Skeletal muscle tissue (tissue), 4 donors: ENCODE data around the gene A1CF. TPM values are rescaled to one million over a fixed set of nuclear protein-coding genes. Genes with fewer than 3 reads are reported as not detected.
"Not testable (repeated sequence)": the region's sequence is repeated elsewhere in the genome, so short reads cannot be mapped to it uniquely, and the experiment has no call there.

Experiments used
- H3K27ac ChIP-seq: one replicate; pipeline ENCODE4 v1.7.0; 2013; ENCODE audit warnings: mild to moderate bottlenecking, low read depth, low read length, inconsistent platforms
- H3K27me3 ChIP-seq, 3 donors: one replicate each; pipeline ENCODE4 v1.7.0; 2013; ENCODE audit warnings: low read length in 3 of 3; ENCODE audit not compliant: control insufficient read depth in 3 of 3, insufficient read depth in 3 of 3
- H3K36me3 ChIP-seq, 3 donors: one replicate each; pipeline ENCODE4 v1.7.0; 2013; ENCODE audit warnings: low read length in 3 of 3; ENCODE audit not compliant: control insufficient read depth in 3 of 3, insufficient read depth in 3 of 3
- H3K4me1 ChIP-seq, 3 donors: one replicate each; pipeline ENCODE4 v1.7.0; 2013; ENCODE audit warnings: low read length in 3 of 3, mild to moderate bottlenecking in 3 of 3; ENCODE audit not compliant: control insufficient read depth in 3 of 3, insufficient read depth in 3 of 3
- H3K4me3 ChIP-seq, 3 donors: one replicate each; pipeline ENCODE4 v1.7.0; 2013; ENCODE audit warnings: low read length in 3 of 3
- H3K9ac ChIP-seq, 3 donors: one replicate each; pipeline ENCODE4 v1.7.0; 2013; ENCODE audit warnings: low read length in 3 of 3, mild to moderate bottlenecking in 3 of 3, moderate library complexity in 2 of 3, low read depth in 1 of 3
- H3K9me3 ChIP-seq, 3 donors: one replicate each; pipeline ENCODE4 v1.7.0; 2013; ENCODE audit warnings: low read length in 3 of 3; ENCODE audit not compliant: control insufficient read depth in 3 of 3
- total RNA-seq: library from RNA; depleted of rRNA; stranded (reverse); fragments of >200 nt; gene quantifications from one replicate; pipeline ENCODE4 v1.2.3, GENCODE V29; 2014
- donor health status: Osteomylitis.

A1CF gene
- total RNA-seq, 1 donor from 2014 or later, result not detected

DNA sequence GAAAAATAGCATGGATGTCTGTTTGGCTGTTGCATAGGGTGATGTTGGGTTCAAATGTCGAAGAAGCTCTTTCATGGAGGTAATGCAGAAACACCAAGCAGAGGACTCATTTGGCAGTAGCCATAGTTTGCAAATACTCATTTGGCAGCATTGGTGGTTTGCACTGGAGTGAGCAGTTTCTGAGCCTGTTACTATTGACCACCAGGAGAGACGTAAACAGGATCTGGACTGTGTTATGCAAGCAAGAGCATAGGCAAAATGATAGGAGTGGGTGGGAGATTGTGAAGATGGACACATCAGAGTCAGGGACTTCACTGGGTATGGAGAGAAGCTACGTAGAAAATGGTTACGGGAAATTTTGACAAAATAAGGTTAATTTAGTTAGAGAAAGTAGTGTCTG is 22.9 kb upstream of the A1CF start:
- Histone ChIP-seq H3K9me3 (no peaks in the 10 kb centered on the region), H3K9ac (no peak overlapping the region), H3K27ac (no peak overlapping the region), H3K27me3 (no peaks in the 10 kb centered on the region), H3K4me1 (no peaks in the 10 kb centered on the region), H3K36me3 (no peaks in the 10 kb centered on the region), H3K4me3 (no peak overlapping the region)

DNA sequence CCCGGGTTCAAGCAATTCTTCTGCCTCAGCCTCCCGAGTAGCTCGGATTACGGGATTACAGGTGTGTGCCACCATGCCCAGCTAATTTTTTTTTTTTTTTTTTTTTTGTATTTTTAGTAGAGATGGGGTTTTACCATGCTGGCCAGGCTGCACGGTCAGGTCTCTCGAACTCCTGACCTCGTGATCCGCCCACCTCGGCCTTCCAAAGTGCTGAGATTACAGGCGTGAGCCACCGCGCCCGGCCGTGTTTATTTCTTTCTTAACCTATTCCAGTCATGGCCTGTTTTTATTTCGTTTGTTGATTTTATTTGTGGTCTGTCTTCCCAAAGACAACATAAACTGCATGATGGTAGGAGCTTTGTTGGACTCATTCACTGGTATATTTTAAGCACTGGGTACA is 20.4 kb upstream of the A1CF start:
- not testable (repeated sequence) for H3K9me3 ChIP-seq, H3K9ac ChIP-seq, H3K4me1 ChIP-seq, H3K36me3 ChIP-seq, H3K27ac ChIP-seq, H3K4me3 ChIP-seq, H3K27me3 ChIP-seq

DNA sequence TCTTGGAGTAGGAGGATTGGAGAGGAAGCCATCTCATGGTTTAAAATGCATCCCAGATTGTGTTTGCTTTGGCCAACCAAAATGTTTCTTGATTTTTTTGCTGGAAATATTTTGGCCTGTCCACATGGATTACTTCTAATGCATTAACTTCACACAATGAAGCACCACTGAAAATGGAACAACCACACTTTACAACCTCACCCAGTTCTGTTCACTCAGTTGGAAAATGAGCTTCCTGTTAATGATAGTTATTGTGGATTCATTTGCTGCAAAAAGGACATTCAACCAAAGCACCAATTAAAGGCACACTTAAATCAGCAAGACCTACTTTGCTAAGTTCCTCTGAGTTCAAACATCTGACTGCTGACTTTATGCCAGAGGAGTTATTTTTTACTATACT is 11.3 kb upstream of the A1CF start:
- H3K27ac ChIP-seq, result no peak overlapping the region
- H3K9ac ChIP-seq, result no peak overlapping the region
- no peak overlapping the region for H3K4me3 ChIP-seq
- H3K36me3 ChIP-seq, result no peaks in the 10 kb centered on the region
- no peaks in the 10 kb centered on the region for H3K27me3 ChIP-seq
- H3K4me1 ChIP-seq, result no peaks in the 10 kb centered on the region
- H3K9me3 ChIP-seq, result no peaks in the 10 kb centered on the region

DNA sequence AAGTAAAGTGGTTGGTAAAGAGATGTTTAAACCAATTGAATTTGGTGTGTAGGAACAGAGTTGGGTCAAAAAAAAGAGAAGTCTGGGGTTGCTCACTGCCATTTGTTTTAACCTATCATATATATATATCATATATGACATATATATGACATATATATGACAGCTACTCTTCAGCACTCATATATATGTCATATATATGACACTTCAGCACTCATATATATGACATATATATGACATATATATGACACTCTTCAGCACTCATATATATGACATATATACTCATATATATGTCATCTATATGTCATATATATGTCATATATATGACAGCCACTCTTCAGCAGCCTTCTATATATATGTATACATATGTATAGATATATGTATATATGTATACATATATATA is 8.9 kb upstream of the A1CF start:
- Histone ChIP-seq H3K27ac (no peak overlapping the region), H3K36me3 (no peaks in the 10 kb centered on the region), H3K4me3 (no peak overlapping the region), H3K4me1 (no peaks in the 10 kb centered on the region), H3K27me3 (no peaks in the 10 kb centered on the region), H3K9me3 (no peaks in the 10 kb centered on the region), H3K9ac (no peak overlapping the region)

DNA sequence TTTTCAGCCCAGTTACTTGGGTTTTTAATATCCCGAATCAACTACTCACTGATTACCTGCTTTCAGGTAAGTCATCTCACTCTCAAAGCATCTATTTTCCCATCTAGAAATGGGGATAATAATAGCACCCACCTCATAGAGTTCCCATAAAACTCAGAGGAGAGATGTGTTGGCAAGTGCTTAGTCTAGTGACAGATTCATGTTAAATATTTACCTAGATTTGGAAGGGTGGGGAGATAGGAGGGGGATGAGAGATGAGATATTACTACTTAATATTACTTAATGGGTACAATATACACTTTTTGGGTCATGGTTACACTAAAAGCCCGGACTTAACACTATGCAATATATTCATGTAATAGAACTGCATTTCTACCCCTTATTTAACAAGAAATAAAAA is 7.0 kb upstream of the A1CF start:
- no peaks in the 10 kb centered on the region for H3K9me3 ChIP-seq
- no peak overlapping the region for H3K27ac ChIP-seq
- no peaks in the 10 kb centered on the region for H3K27me3 ChIP-seq
- no peaks in the 10 kb centered on the region for H3K4me1 ChIP-seq
- H3K36me3 ChIP-seq, result no peaks in the 10 kb centered on the region
- H3K9ac ChIP-seq, result no peak overlapping the region
- no peak overlapping the region for H3K4me3 ChIP-seq

DNA sequence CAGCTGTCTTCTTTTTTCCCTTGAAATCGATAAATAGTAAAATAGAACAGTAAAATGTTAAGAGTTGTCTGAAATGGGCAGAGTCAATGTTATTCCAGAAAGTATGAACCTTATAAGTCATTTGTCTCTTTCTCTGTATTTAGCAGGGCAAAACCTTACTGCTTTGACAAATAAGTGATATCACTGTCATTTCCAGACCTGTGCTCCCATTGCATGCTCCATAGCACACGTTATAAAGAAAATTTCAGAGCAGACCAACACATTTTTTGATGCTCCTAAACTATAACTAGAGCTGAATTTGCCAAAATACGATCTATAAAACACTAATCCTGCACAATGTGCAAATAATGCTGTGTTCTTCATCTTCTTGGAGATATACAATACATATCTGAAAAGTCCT is 1.1 kb downstream of the A1CF start:
- Histone ChIP-seq H3K4me1 (no peaks in the 10 kb centered on the region), H3K36me3 (no peaks in the 10 kb centered on the region), H3K27ac (no peak overlapping the region), H3K9me3 (no peaks in the 10 kb centered on the region), H3K27me3 (no peaks in the 10 kb centered on the region), H3K9ac (no peak overlapping the region), H3K4me3 (no peak overlapping the region)

DNA sequence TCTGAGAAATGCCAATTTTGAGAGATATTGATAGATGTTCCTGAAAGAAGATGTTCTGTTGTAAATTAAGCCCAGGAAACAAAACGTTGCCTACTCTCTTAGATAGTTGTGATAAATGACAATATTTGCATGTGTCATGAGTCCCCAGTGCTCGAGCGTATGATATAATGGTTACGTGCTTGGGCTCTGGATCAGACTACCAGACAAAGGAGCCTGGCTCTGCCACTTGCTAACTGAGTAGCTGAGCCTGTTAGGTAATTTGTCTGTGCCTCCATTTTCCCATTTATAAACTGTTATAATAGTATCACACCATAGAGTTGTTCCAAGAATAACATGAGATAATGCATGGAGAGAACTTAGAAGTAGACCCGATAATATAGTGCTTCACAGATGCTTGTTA is 1.8 kb downstream of the A1CF start:
- no peaks in the 10 kb centered on the region for H3K9me3 ChIP-seq
- no peaks in the 10 kb centered on the region for H3K36me3 ChIP-seq
- H3K4me1 ChIP-seq, result no peaks in the 10 kb centered on the region
- H3K4me3 ChIP-seq, result no peak overlapping the region
- H3K27ac ChIP-seq, result no peak overlapping the region
- H3K9ac ChIP-seq, result no peak overlapping the region
- H3K27me3 ChIP-seq, result no peaks in the 10 kb centered on the region

DNA sequence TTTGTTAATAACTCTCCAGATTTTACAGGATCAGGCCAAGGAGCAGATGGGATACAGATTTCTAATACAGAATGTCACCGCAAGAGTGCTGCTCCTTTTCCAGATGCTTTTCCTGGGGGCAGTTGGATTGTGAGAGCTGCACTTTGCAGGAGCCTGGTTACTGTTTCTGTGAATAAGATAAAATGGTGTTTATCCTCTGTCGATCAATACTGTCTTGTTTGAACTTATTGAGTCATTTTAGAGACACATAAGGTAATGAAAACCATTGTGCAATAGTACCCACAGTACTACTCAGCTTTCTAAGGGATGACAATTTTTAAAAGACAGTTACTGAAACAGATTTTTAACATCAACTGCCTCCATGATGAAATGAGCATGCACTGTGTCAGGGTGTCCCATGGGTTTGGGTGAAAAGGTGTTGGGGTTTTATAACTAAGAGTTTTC is 2.9 kb downstream of the A1CF start:
- Histone ChIP-seq H3K27ac (no peak overlapping the region), H3K9ac (no peak overlapping the region), H3K27me3 (no peaks in the 10 kb centered on the region), H3K4me3 (no peak overlapping the region), H3K4me1 (no peaks in the 10 kb centered on the region), H3K9me3 (no peaks in the 10 kb centered on the region), H3K36me3 (no peaks in the 10 kb centered on the region)

DNA sequence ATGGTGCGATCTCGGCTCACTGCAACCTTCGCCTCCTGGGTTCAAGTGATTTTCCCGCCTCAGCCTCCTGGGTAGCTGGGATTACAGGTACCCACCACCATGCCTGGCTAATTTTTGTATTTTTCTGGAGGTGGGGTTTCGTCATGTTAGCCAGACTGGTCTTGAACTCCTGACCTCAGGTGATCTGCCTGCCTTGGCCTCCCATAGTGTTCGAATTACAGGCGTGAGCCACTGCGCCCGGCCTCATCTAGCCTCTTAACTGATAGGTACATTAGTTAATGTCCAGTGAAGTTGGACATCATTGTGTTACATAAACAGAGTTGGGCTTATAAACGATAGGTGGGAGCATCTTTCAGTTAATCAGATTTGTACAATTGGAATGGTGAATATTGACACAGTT is 4.4 kb downstream of the A1CF start:
- not testable (repeated sequence) for H3K9ac ChIP-seq, H3K27ac ChIP-seq, H3K9me3 ChIP-seq, H3K36me3 ChIP-seq, H3K27me3 ChIP-seq, H3K4me1 ChIP-seq, H3K4me3 ChIP-seq

DNA sequence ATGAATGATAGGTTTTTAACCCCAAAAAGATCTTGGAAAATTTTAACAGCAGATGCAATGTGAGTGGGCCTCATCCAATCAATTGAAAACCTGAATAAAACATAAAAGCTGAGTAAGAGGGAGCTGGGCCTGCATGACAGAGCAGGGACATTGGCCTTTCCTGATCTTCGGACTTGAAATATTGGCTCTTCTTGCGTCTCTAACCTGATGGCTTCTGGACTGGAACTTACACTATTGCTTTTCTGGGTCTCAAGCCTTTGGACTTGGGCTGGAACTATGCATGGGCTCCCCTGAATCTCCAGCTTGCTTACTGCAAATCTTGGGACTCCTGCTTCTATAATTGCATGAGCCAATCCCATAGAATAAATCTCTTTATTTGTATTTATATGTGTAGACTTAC is 9.0 kb downstream of the A1CF start:
- Histone ChIP-seq H3K27ac (no peak overlapping the region), H3K4me1 (no peaks in the 10 kb centered on the region), H3K9me3 (no peaks in the 10 kb centered on the region), H3K4me3 (no peak overlapping the region), H3K27me3 (no peaks in the 10 kb centered on the region), H3K36me3 (no peaks in the 10 kb centered on the region), H3K9ac (no peak overlapping the region)

DNA sequence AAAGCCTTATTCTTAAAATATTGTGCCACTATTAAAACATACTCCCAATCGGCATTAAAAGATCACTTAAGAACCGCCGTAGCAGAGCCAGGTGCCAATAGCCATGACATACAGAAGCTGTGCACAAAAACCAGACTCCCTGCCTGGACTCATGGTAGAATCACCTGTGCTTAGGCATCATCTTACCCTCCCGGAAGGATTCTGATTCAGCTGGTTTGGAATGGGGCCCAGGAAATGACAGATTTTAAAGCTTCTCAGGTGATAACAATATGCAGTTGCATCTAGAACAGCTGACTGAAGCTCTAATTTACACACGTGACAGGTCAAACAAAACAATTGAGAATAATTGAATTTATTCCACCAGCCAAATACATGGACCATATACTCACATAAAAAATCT is 10.7 kb downstream of the A1CF start:
- no peak overlapping the region for H3K4me3 ChIP-seq
- H3K27me3 ChIP-seq, result no peaks in the 10 kb centered on the region
- H3K27ac ChIP-seq, result no peak overlapping the region
- H3K9ac ChIP-seq, result no peak overlapping the region
- H3K9me3 ChIP-seq, result no peaks in the 10 kb centered on the region
- no peaks in the 10 kb centered on the region for H3K36me3 ChIP-seq
- no peaks in the 10 kb centered on the region for H3K4me1 ChIP-seq
